NCI-H2227 (cell line): ENCODE measurements around the gene SLC66A2.

ENCODE experiments used
- DNase-seq: peaks from one replicate; lab custom pipeline; 2025; ENCODE audit not compliant: unreplicated experiment; lab: John Stamatoyannopoulos, UW

Gene SLC66A2

GRCh38 chr18:79852561-79853302, 98.7 kb downstream of the SLC66A2 start:
- no peak for DNase-seq
